ENCODE data around the gene USP22.

USP22 gene

GRCh38 chr17:21001111-21001812, 41.5 kb downstream of the USP22 start:
- no peak for DNase-seq (ENCODE audit: low spot score)

- DNase-seq (ENCODE audit: low spot score) = no peak
Measured at GRCh38 chr17:20999841-21000532, 42.8 kb downstream of the USP22 start.

- no peak for DNase-seq (ENCODE audit: low spot score)
Measured at GRCh38 chr17:20999044-20999573, 43.7 kb downstream of the USP22 start.

DNA sequence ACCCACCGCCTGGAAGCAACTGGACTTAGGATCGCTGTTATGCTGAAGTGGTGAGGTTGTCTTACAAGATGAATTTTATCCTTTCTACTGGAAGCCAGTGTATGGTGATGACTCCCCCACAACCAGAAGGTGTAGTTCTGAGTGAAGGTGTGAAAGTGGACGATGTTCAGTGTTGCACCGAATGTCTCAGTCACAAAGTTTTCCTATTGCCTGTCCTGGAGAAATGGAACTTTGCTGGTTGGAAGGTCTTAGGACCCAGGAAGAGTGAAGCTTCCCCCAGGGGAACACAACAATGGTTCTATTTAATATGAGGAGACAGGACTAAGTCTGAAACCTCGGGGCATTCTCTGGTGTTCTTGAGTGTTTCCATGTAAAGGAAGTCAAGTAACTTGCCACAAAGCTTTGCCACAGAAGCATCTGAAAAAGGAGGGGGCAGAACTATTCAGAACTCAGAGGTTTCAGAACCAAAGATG, 44.2 kb downstream of the USP22 start:
- no peak for DNase-seq (ENCODE audit: low spot score)

DNA sequence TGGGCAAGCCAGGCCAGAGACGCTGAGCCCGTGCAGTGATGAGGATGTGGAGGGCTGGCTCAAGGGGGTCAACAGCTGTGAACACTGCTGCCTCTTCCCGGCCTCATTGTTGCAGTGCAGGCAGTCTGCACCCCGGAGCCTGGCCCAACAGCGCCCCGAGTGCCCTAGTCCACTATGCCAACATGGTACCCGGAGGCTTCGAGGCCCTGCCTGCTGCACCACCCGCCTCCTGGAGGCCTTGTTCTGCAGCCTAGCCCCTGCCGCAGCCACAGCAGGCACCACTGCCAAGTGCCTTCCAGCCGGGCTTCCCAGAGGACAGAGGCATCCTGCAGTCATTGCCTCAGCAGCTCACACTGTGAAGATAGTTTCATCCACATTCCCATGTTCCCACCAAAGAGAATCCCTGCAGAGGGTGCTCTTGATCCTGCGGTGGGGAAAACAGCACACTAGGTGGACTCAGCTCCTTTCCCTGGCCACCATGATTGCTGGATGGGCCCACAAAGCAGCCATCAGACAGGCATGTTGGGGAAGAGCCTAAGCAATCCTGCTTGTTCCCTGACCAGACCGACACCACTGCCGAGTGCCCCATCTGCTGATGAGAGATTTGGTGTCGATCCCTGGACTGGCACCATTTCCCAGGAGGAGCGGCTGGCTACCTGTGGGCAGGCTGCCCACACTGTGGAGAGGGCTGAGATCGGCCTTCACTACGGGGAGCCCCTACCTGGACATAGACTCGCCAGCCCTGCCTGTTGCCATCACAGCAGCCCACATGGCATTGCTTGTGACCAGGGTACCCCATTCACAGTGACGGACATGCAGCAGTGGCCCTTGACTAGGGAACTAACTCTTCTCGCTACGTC, 44.9 kb downstream of the USP22 start:
- no peak for DNase-seq (ENCODE audit: low spot score)

DNA sequence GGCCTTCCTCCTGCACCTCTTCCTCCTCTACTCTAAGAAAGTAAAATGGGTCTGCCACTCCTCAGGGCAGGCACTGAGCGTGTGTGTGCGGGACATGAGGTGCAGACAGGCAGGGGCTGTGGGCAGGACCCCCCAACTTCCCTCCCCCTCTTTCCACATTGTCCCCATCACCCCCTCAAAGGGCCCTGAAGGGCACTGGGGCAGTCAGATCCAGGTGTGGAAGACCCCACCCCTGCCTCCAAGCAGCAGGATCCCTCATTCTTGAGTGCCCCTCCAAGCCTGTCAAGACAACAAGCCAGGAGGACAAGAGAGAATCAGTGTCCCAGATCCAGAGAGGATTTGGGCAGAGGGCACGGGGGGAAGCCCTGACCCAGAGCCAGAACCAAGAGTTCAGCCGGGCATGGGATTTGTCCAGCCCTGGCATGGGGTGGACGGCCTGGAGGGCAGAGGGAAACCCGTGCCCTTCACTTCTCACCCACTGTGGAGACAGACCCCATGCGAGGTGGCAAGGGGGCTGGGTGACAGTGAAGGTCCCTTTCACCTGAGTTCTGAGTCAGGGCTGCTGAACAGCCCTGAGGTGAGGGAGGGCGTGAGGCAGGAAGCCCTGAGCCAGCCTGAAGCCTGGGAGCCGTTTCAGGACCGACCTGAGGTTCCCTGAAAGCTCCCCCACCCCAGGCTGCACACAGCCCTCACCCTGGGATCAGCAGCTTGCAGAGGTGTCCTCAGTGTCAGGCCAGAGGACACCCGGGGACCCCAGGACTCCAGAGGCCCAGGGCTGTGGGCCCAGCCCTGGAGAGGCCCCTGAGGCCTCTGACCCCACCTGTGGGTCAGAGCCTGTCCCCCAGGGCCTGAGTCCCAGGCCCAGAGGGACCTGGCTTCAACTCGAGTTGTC, 45.8 kb downstream of the USP22 start:
- no peak for DNase-seq (ENCODE audit: low spot score)

- no peak for DNase-seq (ENCODE audit: low spot score)
Measured at GRCh38 chr17:20995873-20996723, 46.7 kb downstream of the USP22 start.

GRCh38 chr17:20995164-20995872, 47.5 kb downstream of the USP22 start:
- no peak for DNase-seq (ENCODE audit: low spot score)

DNA sequence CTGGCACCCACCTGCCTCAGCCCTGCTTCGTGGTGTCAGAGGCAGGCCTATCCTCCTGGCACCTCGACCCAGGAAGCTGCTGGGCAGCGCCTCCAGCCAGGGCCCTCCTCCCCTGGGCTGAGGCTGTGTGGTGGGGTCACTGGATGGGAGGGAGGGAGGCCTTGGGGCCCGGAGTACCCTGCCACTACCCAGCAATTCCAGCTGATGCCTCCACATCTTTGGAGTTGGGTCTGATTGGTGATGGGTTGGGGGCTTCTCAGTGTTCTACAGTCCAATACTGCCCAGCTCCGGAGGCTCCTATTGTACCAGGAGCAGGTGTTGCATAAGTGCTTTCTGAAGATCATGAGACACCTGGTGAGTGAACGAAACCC, 48.0 kb downstream of the USP22 start:
- no peak for DNase-seq (ENCODE audit: low spot score)

- DNase-seq (ENCODE audit: low spot score) = no peak
Measured at GRCh38 chr17:20993863-20994778, 48.7 kb downstream of the USP22 start.

- peak; percentile 74 for DNase-seq (ENCODE audit: low spot score)
Measured at GRCh38 chr17:20992987-20993862, 49.6 kb downstream of the USP22 start.

- no peak for DNase-seq (ENCODE audit: low spot score)
Measured at GRCh38 chr17:20992416-20992815, 50.4 kb downstream of the USP22 start.

DNA sequence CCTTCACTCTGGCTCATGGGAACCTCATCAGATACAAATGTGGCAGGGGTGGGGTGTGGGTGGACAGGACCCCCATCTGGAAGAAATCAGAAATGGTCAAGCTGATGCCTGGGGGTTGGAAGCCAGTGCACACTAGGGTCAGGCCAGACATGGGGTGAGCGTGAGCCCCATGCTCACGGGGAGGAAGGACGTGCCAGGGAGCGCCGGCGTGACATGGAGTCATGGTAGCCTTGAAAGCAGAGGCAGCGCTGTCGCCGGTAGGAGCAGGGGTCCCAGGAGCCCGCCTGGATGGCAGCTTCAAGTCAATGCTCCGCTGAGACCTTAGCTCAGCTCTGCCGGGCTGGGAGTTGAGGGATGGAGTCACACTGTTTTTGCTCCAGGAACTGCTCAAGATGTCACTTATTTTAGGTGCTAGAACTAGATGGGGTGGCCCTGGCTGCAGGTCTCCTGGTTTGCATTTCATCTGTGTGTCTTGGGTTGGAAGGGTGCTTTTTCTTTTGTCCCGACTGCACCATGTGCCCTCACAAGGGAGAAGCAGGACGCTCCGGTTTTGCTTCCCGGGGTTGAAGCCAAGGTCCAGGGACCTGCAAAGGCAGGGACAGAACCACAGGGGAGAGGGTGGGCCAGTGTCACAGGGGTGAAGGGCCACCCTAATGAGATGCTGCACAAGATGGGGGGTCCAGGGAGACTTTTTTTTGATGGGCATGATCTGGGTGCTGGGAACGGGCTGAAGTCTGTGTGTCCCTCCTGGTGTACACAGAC, 51.4 kb downstream of the USP22 start:
- no peak for DNase-seq (ENCODE audit: low spot score)

DNA sequence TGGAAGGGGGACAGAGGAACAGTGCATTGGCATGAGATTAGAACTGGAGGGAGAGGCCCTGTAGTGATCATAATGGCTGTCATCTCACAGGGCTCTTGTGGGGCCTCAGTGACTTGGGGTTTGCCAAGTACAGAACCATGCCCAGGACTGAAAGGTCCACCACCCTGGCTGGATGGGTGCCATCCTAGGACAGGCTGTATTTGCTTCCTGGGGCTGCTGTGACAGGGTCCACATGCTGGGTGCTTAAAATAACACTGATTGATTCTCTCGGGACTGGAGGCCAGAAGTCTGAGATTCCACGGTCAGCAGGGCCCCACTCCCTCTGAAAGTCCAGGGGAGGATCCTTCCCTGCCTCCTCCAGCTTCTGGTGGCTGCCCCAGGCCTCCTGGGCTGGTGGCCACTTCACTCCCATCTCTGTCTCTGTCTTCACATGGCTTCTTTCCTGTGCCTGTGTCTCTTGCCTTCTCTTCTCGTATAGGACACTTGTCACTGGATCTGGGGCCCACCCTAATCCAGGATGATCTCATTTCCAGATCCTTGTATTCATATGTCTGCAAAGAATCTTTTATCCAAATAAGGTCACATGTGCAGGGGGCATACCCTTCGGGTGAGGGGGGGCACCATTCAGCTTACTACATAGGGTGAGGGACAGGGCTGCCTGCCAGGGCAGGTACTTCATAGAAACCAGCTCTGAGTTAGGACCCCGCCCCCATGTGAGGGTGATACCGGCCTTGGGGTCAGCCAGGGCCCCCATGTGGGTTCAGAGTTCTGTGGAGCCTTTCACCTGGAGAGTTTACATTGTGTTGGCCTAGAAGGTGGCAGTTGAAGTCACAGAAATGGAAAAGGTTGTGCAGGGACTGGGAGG, 52.6 kb downstream of the USP22 start:
- no peak for DNase-seq (ENCODE audit: low spot score)

DNA sequence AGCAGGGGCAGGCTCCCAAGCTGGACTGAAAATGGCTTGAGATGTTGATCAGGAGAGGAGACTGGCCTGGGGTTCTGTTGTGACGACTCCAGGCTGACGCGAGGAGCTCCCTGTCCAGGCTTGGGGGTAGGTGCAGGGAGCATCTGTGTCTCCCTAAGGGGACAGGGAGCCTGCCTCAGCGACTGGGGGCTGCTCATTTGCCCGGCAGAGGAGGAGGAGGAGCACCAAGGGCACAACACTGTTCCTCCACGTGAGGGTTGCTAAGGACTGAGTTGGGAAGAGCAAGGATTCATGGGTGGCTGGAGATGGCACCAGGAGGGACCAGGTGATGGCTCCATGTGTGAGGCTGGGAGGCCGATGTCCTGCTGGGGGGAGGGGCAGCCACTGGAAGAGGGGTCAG, 53.3 kb downstream of the USP22 start:
- no peak for DNase-seq (ENCODE audit: low spot score)

DNA sequence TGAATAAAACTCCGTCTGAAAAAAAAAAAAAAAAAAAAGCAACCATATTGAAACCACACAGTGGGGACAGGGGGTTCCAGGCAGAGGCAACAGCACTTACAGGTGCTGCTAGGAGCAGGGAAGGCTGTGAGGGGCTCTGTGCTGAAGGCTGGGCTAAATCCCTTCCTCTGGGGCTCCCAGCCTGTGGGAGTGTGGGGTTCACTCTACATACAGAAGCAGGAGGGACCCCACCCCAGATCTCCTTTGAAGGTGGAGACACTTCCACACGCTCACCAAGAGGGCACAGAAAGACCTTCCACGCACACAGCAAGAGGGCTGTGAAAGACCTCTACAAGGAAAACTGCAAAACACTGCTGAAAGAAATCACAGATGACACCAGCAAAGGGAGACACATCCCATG, 53.9 kb downstream of the USP22 start:
- DNase-seq (ENCODE audit: low spot score) = no peak

Measured in SK-N-DZ (cell line).